Kidney (tissue), 14 donors: ENCODE measurements around the gene CYTL1. TPM values are rescaled to one million over a fixed set of nuclear protein-coding genes. Genes with fewer than 3 reads are reported as not detected.

ENCODE experiments used
- DNase-seq, 5 donors: peaks; one replicate each; pipeline ENCODE4 v3.0.0-alpha.2; 2013 to 2020
- FAIRE-seq: peaks from 2 replicates; lab custom pipeline; 2012; peaks lifted over from hg19 to GRCh38; lab: Jason Lieb, UNC
- H3K27ac ChIP-seq, 2 donors: one replicate each; pipeline ENCODE4 v1.7.0; 2013; ENCODE audit warnings: low read depth in 2 of 2, low read length in 2 of 2, inconsistent platforms in 1 of 2
- H3K27me3 ChIP-seq: one replicate; pipeline ENCODE4 v1.7.1; 2013; ENCODE audit warnings: low read length, inconsistent platforms; ENCODE audit not compliant: control insufficient read depth, insufficient read depth
- H3K36me3 ChIP-seq, 3 donors: one replicate each; pipeline versions ENCODE4 v1.7.0 to v1.7.1; 2013; ENCODE audit warnings: low read length in 3 of 3, control low read depth in 1 of 3, inconsistent platforms in 1 of 3; ENCODE audit not compliant: insufficient read depth in 3 of 3, control insufficient read depth in 2 of 3
- H3K4me1 ChIP-seq, 3 donors: one replicate each; pipeline versions ENCODE4 v1.7.0 to v1.7.1; 2013; ENCODE audit warnings: low read length in 3 of 3, inconsistent platforms in 1 of 3, low read depth in 1 of 3; ENCODE audit not compliant: control insufficient read depth in 2 of 3, insufficient read depth in 2 of 3
- H3K4me3 ChIP-seq, 3 donors: one replicate each; pipeline versions ENCODE4 v1.7.0 to v1.8.1; 2013; ENCODE audit warnings: low read length in 3 of 3, control low read depth in 1 of 3, inconsistent platforms in 1 of 3
- H3K9ac ChIP-seq, 3 donors: one replicate each; pipeline versions ENCODE4 v1.7.0 to v1.7.1; 2013; ENCODE audit warnings: low read length in 3 of 3, control low read depth in 1 of 3, inconsistent platforms in 1 of 3
- H3K9me3 ChIP-seq, 3 donors: one replicate each; pipeline versions ENCODE4 v1.7.0 to v1.7.1; 2013; ENCODE audit warnings: low read length in 3 of 3, control low read depth in 1 of 3, inconsistent platforms in 1 of 3; ENCODE audit not compliant: control insufficient read depth in 2 of 3, insufficient read depth in 1 of 3
- CTCF ChIP-seq: IDR thresholded peaks from 3 replicates; pipeline ENCODE4 v1.5.1; 2012; ENCODE audit warnings: mild to moderate bottlenecking, moderate library complexity, borderline replicate concordance; ENCODE audit not compliant: insufficient read depth; ENCODE audit errors: extremely low read depth
- intact Hi-C: fragments of 100-400 bp; cut with DNase I; formaldehyde crosslinking; loops from one replicate; pipeline ENCODE4 v1.11.1; 2022
- polyA plus RNA-seq: library from polyadenylated mRNA; stranded (reverse); fragments of 350-450 nt; fragmentation: Illumina TruSeq; extraction: RNeasy Lipid Tissue Mini Kit (QIAGEN cat#74804); gene quantifications from one replicate; pipeline ENCODE4 v1.2.3, GENCODE V29; 2014; ENCODE audit warnings: low read depth, low replicate concordance; ENCODE audit not compliant: insufficient read depth
- total RNA-seq: library from RNA; stranded (reverse); fragmentation: NEBNext Ultra II Directional; extraction: Animal tissue kit (Norgen Biotek cat#: 25700); gene quantifications from one replicate; pipeline ENCODE4 v1.2.1, GENCODE V29; 2021
- donor health status: control.
- donor health status: control.
- donor health status: control.
- donor health status: control.
- donor health status: control.
- donor health status: DM: yes; HTN: yes; CAD: no.
- donor health status: Normal renal cell carcinoma (clear cell type).

CYTL1 gene
- total and polyA plus RNA-seq, 2 donors from 2014 or later: 1.7 TPM; not detected in 1

GRCh38 chr4:4990329-4990728, 28.9 kb downstream of the CYTL1 start:
- DNase-seq (no peak), FAIRE-seq (no peak)
- H3K27ac ChIP-seq: no peak overlapping the region
- peaks cover 0 to 3% (median 2%) of the 10 kb centered on the region in 3 donors for H3K4me1 ChIP-seq
- H3K27me3 ChIP-seq: no peaks in the 10 kb centered on the region
- no peaks in the 10 kb centered on the region for H3K9me3 ChIP-seq
- no peaks in the 10 kb centered on the region for H3K36me3 ChIP-seq
- H3K9ac ChIP-seq: no peak overlapping the region
- TF ChIP-seq CTCF: no peak
- intact Hi-C loops: no loop called here
- no peak overlapping the region for H3K4me3 ChIP-seq

GRCh38 chr4:4989083-4989622, 30.1 kb downstream of the CYTL1 start:
- no peaks in the 10 kb centered on the region for H3K4me1 ChIP-seq
- no peak for DNase-seq
- H3K9ac ChIP-seq: no peak overlapping the region
- TF ChIP-seq CTCF: no peak
- FAIRE-seq: no peak
- intact Hi-C loops: no loop called here
- H3K36me3 ChIP-seq: no peaks in the 10 kb centered on the region
- no peaks in the 10 kb centered on the region for H3K27me3 ChIP-seq
- no peaks in the 10 kb centered on the region for H3K9me3 ChIP-seq
- no peak overlapping the region for H3K27ac ChIP-seq
- H3K4me3 ChIP-seq: no peak overlapping the region

- no peaks in the 10 kb centered on the region for H3K9me3 ChIP-seq
- FAIRE-seq (no peak), DNase-seq (no peak)
- H3K4me1 ChIP-seq: no peaks in the 10 kb centered on the region
- TF ChIP-seq CTCF: no peak
- H3K27ac ChIP-seq: no peak overlapping the region
- intact Hi-C loops: no loop called here
- H3K27me3 ChIP-seq: no peaks in the 10 kb centered on the region
- no peaks in the 10 kb centered on the region for H3K36me3 ChIP-seq
- H3K9ac ChIP-seq: no peak overlapping the region
- no peak overlapping the region for H3K4me3 ChIP-seq
Measured at GRCh38 chr4:4987656-4988055, 31.6 kb downstream of the CYTL1 start.

GRCh38 chr4:4986841-4987240, 32.4 kb downstream of the CYTL1 start:
- no peak for TF ChIP-seq CTCF
- no peak for DNase-seq
- no peaks in the 10 kb centered on the region for H3K9me3 ChIP-seq
- no peak overlapping the region for H3K9ac ChIP-seq
- no peaks in the 10 kb centered on the region for H3K27me3 ChIP-seq
- no peaks in the 10 kb centered on the region for H3K36me3 ChIP-seq
- no peak overlapping the region for H3K27ac ChIP-seq
- intact Hi-C loops: no loop called here
- no peaks in the 10 kb centered on the region for H3K4me1 ChIP-seq
- FAIRE-seq: no peak
- H3K4me3 ChIP-seq: no peak overlapping the region
